Measurements from ENCODE around the gene SUSD4.
"Not testable (repeated sequence)": the region's sequence is repeated elsewhere in the genome, so short reads cannot be mapped to it uniquely, and the experiment has no call there.

Gene SUSD4

GRCh38 chr1:223251387-223251786, 112.6 kb downstream of the SUSD4 start:
- not testable (repeated sequence) for DNase-seq (ENCODE audit: low spot score)

GRCh38 chr1:223250632-223251015, 113.4 kb downstream of the SUSD4 start:
- no peak for DNase-seq (ENCODE audit: low spot score)

- DNase-seq (ENCODE audit: low spot score), result no peak
These were observed 113.9 kb downstream of the SUSD4 start for GRCh38 chr1:223249854-223250631.

GRCh38 chr1:223248770-223249140, 115.2 kb downstream of the SUSD4 start:
- peak; percentile 49 for DNase-seq (ENCODE audit: low spot score)

GRCh38 chr1:223248001-223248769, 115.8 kb downstream of the SUSD4 start:
- DNase-seq (ENCODE audit: low spot score), result no peak

GRCh38 chr1:223246476-223247112, 117.4 kb downstream of the SUSD4 start:
- no peak for DNase-seq (ENCODE audit: low spot score)

GRCh38 chr1:223245983-223246382, 118.0 kb downstream of the SUSD4 start:
- DNase-seq (ENCODE audit: low spot score), result no peak

- no peak for DNase-seq (ENCODE audit: low spot score)
These were observed 118.6 kb downstream of the SUSD4 start for GRCh38 chr1:223245411-223245810.

GRCh38 chr1:223244366-223245103, 119.4 kb downstream of the SUSD4 start:
- peak; percentile 55 for DNase-seq (ENCODE audit: low spot score)

GRCh38 chr1:223243441-223244050, 120.4 kb downstream of the SUSD4 start:
- DNase-seq (ENCODE audit: low spot score), result no peak

GRCh38 chr1:223242971-223243370, 121.0 kb downstream of the SUSD4 start:
- no peak for DNase-seq (ENCODE audit: low spot score)

GRCh38 chr1:223242382-223242955, 121.5 kb downstream of the SUSD4 start:
- DNase-seq (ENCODE audit: low spot score), result no peak

- no peak for DNase-seq (ENCODE audit: low spot score)
These were observed 123.9 kb downstream of the SUSD4 start for GRCh38 chr1:223240122-223240521.

GRCh38 chr1:223235091-223235490, 128.9 kb downstream of the SUSD4 start:
- no peak for DNase-seq (ENCODE audit: low spot score)

- no peak for DNase-seq (ENCODE audit: low spot score)
These were observed 129.4 kb downstream of the SUSD4 start for GRCh38 chr1:223234534-223234933.

GRCh38 chr1:223234170-223234514, 129.8 kb downstream of the SUSD4 start:
- DNase-seq (ENCODE audit: low spot score), result no peak

- DNase-seq (ENCODE audit: low spot score), result peak; percentile 23
These were observed 130.4 kb downstream of the SUSD4 start for GRCh38 chr1:223233410-223234169.

GRCh38 chr1:223233019-223233409, 131.0 kb downstream of the SUSD4 start:
- no peak for DNase-seq (ENCODE audit: low spot score)

- no peak for DNase-seq (ENCODE audit: low spot score)
These were observed 132.4 kb downstream of the SUSD4 start for GRCh38 chr1:223231581-223231980.

GRCh38 chr1:223231011-223231572, 132.9 kb downstream of the SUSD4 start:
- no peak for DNase-seq (ENCODE audit: low spot score)

All from CD4-positive, alpha-beta T cell treated with Interleukin-15 for 4 hours (primary cell).